Inferior parietal cortex (tissue), 1 donor: ENCODE data around the gene TIMM44.
"Not testable (repeated sequence)": the region's sequence is repeated elsewhere in the genome, so short reads cannot be mapped to it uniquely, and the experiment has no call there.

Experiments used
- DNase-seq: peaks from one replicate; pipeline ENCODE4 v3.0.0-alpha.2; 2016; ENCODE audit errors: extremely low spot score

The TIMM44 gene

DNA sequence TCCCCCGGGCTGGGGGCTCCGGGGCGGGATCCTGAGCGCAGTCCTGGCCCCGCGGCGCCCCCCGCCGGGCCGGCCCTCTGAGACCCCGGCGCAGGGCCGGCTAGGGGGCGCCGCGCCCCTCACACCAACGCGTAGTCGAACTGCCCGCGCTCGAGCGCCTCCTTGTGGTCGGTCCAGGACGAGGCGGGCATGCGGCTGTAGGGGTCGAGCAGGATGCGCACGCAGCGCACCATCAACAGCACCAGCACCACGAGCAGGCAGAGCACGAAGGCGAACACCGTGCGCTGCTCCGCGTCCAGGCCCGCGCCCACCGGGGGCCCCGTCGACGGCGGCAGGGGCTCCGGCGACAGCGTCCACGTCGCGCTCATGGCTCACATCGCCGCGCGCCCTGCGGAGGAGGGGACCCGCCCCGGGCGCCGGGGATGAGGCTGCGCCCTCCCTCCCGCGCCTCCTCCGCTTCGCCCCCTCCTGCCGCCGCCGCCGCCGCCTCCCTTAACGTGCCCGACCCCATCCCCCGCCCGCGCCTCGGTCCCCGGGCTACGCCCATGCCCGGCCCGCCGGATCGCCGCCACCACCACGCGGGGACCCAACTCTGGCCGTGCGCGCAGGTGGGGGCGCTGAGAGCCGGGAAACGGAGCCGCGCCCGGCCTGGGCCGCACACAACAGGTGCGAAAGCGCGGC is 18.2 kb downstream of the TIMM44 start:
- peak; percentile 38 for DNase-seq

DNA sequence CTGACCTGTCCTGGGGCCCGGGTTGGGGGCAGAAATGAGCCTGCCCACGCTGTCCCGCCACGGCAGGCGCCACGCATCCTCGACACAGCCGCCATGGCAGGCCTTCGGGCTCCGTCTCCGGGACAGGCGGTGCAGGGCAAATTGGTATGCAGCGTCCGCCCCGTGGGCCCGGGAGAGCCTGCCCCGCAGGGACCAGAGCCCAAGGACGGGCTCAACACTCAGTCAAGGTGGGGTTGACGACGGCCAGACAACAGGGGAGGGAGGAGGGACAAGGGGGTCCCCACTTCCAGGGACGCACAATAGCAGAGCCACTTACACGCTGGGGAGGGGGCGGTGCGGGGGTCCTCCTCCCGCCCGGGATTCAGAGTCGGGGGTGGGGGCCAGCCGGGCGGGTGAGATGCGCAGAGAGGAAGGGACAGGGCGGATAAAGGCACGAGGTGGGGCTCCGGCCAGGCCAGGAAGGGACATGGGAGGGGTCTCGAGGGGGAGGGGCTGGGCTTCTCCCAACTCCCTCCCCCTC is 18.8 kb downstream of the TIMM44 start:
- no peak for DNase-seq

DNA sequence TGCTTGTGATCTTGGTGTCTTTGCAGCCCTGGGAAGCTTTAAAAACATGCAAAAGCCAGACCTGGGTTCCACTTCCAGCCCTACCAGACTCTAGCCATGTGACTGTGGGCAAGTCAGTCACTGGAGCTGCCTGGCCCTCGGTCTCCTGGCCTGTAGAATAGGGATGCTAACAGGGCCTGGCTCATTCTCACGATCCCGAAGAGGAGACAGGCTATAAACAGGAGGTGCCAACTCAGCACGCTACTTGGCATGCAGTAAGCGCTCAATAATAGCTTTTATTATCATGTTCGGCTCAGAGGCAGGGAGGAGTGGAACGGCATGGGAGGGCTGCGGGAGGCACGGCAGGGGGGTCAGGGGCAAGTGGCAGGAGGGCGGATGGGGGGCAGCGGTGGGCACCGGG is 19.2 kb downstream of the TIMM44 start:
- no peak for DNase-seq

DNA sequence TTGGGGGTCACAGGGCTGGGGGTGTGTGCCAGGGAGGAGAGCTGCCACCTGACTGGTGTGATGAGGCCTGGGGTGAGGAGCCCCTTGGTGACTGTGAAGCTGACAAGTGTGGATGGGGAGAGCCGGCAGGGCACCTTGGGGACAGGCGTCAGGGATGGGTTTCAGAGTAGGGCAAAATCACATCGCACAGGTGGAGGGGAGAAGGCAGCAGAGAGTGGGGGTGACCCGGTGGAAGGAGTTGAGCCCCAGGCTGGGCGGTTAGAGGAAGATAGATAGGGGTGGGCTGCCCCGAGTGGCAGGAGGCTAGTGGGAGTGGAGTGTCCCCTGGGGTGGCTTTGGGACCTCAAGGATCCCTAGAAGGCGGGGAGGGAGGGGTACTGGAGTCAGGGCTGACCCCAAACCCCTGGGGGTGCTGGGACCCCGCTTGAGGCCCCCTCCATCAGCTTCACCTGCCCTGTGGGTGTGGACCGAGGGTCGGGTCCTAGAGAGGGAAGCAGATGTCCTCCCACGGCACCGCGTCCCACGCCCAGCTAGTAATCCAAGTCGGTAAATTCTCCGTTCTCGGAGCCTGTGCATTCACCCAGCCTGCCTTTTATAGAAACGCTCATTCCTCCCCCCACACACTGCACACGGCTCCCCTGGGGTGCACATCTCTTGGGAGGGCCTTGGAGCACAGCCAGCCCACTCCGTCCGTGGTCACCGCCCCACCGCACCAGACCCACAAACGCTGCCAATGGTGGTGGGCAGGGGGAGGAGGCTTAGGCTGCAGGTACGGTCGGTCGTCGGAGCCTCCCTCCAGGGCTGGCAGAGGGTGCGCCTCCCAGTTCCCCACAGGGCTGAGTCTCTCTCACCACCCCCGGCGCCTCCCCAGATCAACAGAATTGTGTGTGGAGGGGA is 19.9 kb downstream of the TIMM44 start:
- DNase-seq, result no peak

GRCh38 chr19:7922836-7923195 is 20.6 kb downstream of the TIMM44 start:
- no peak for DNase-seq

DNA sequence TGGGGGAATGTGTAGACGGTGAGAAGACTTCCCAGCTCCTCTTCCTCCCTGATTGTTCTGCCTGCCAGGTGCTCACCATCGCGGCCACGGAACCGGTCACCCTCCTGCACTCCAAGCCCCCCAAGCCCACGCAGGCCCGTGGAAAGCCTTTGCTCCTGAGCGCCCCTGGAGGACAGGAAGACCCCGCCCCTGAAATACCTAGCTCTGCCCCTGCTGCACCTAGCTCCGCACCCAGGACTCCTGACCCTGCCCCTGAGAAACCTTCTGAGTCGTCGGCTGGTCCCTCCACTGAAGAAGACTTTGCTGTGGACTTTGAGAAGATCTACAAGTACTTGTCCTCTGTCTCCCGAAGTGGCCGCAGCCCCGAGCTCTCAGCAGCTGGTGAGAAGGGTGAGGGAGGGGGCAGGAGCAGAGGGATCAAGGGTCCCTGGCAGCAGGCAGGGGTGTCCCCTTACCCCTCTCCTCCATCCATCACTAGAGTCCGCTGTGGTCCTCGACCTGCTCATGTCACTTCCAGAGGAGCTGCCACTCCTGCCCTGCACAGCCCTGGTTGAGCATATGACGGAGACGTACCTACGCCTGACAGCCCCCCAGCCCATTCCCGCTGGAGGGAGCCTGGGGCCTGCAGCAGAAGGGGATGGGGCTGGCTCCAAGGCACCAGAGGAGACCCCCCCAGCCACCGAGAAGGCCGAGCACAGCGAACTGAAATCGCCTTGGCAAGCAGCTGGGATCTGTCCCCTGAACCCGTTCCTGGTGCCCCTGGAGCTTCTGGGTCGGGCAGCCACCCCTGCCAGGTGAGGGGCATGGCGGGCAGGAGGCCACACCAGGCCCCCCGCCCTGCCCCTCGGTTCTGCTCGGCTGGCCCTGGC is 21.3 kb downstream of the TIMM44 start:
- no peak for DNase-seq

DNA sequence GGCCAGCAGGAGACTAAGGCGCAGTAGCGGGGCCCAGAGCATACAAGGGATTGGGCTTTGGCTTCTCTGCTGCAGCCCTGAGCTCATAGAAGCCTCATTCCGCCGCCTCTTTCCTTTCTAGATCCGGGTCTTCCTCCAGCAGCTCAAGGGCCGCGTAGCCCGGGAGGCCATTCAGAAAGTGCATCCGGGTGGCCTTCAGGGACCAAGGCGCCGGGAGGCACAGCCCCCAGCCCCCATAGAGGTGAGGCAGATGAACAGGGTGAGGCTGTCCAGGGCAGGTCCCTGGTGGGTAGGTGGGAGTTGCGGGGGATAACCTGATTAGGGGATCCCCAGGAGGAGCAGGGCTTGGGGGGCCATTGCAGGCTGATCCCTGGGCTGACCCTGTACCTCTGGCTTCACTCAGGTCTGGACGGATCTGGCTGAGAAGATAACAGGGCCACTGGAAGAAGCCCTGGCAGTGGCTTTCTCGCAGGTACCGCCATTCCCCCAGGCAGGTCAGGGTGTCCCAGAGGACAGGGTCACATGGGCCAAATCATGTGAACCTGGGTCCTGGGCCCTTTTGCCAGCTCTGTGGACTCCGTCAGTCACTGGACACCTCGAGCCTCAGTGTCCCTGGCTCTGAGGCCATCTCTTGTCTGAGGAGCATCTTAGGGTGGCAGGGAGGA is 22.0 kb downstream of the TIMM44 start:
- DNase-seq, result peak; percentile 24

DNA sequence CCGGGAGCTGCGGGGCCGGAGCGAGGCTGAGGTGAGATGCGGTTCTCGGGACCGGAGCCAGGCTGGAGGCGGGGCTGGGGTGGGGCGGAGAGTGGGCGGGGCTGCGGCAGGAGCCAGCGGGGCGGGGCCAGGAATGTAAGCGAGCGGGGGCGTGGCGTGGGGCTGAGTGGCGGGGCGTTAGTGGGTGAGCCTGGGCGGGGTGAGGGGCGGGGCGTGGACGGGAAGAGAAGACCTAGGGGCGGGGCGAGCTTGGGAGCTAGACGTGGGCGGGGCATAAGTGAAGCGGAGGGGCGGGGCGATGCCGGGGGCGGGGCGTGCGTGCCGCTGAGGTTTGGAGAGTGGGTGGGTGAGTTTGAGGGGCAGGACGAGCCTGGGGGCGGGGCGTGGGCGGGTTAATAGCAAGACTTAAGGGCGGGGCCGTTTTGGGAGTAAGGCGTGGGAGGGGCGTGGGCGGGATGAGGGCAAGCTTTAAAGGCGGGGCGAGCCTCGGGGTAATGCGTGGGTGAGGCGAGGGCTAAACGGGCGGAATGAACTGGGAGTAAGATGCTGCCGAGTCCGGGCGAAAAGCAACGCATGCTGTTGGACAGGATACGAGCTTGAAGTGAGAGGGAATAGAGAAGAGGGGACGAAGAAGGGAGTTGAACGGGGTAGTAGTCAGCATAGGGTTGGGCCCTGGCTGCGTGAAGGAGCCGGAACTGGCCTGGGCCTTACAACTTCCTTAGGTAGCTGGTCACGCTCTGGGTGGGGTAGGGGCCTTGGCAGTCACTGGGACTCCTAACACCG is 22.8 kb downstream of the TIMM44 start:
- peak; percentile 68 for DNase-seq

GRCh38 chr19:7919610-7920518 is 23.6 kb downstream of the TIMM44 start, which contains the start of gene SNAPC2:
Gene SNAPC2 (plus strand): TSS chr19:7920338. CDS start chr19:7920367, 29 bp downstream.
- DNase-seq, result peak; percentile 90

DNA sequence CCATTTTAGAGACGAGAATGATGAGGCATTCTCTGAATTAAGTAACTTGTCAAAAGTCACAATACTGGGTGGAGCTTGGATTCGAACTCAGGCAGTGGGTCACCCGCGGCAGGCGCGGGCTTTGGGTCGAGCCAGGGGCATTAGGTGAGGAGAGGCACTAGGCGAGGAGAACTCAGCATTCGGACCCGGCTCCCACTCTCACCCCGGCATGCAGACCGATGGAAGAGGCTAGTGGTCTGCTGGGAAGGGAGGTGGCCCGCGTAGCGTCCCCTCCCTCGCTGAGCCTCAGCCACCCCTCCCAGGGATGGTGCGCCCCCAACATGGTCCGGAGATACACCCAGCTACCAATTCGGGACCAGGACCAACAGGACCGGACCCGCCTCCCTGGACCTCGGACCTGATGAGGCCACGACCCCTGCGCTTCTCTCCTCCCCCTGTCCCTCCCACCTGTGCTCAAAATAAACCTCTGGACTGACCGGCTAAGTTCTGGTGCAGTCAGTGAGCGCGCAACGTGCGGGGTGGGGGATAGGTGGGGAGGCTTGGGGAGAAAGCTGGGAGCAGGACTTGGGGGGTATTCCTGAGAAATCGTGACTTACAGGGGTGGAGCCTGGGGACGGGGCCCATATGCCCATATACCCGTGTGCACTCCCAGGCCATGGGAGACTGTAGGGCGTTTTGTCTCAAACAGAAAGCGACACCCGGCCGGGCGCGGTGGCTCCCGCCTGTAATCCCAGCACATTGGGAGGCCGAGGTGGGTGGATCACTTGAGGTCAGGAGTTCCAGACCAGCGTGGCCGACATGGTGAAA is 24.6 kb downstream of the TIMM44 start:
- no peak for DNase-seq

DNA sequence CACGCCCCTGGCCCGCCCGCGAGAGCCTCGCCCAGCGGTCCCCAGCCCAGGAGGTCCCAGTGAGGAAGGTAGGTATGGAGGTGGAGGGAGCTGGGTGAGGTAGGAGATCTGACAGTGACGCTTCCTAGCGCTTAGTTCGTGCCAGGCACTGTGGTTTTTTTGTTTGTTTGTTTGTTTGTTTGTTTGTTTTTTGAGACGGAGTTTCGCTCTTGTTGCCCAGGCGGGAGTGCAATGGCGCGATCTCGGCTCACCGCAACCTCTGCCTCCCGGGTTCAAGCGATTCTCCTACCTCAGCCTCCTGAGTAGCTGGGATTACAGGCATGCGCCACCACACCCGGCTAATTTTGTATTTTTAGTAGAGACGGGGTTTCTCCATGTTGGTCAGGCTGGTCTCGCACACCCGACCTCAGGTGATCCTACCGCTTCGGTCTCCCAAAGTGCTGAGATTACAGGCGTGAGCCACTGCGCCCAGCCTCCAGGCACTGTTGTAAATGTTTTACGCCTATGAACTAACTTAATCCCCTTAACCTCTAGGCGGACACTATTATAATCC is 25.3 kb downstream of the TIMM44 start:
- DNase-seq, result not testable (repeated sequence)

DNA sequence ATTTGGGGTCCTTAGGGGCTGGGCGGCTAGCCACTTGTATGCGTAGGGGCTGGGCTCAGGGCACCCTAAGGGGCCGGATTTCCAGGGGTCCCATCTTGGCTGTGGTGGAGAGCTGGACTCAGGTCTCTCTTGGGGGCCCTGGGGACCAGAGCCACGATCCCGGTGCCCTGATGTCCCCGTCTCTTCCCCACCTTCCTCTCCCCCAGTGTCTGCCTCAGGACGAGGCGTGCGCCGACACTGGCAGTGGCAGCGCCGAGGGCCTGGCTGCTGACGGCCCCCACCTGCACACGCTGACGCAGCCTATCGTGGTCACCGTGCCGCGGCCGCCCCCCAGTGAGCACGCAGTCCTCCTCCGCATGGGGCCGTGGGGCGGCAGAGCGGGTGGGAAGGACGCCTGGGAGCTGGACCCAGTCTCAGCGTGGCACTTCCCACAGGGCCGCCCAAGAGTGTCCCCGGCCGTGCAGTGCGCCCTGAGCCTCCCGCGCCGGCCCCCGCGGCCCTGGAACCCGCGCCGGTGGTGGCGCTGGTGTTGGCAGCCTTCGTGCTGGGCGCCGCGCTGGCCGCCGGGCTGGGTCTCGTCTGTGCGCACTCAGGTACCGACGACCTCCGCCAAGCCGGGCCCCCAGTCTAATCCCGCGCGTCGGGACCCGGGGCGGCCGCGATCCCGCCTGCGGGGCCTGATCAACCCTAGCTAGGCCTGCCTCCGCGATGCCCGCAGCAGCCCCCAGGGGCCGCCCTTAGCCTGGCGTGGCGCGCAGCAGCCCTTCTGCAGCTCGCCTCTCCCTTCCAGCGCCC is 26.0 kb downstream of the TIMM44 start:
- DNase-seq, result no peak

DNA sequence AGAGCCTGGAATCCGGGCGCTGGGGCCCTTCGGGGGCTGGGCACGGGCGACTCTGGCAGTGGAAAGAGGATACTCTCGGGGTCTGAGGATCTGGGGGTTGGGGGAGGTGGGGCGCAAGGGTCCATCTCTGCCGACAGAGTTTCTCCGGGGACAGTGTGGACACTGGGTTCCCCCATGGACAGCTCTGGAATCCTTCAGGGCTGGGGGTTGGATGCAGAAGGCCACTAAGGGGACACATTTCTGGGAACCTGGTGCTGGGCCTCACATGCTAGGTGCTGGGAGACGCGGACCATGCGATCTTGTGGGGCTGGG is 26.6 kb downstream of the TIMM44 start:
- no peak for DNase-seq

- no peak for DNase-seq
Measured at GRCh38 chr19:7916103-7916954, 27.1 kb downstream of the TIMM44 start.

DNA sequence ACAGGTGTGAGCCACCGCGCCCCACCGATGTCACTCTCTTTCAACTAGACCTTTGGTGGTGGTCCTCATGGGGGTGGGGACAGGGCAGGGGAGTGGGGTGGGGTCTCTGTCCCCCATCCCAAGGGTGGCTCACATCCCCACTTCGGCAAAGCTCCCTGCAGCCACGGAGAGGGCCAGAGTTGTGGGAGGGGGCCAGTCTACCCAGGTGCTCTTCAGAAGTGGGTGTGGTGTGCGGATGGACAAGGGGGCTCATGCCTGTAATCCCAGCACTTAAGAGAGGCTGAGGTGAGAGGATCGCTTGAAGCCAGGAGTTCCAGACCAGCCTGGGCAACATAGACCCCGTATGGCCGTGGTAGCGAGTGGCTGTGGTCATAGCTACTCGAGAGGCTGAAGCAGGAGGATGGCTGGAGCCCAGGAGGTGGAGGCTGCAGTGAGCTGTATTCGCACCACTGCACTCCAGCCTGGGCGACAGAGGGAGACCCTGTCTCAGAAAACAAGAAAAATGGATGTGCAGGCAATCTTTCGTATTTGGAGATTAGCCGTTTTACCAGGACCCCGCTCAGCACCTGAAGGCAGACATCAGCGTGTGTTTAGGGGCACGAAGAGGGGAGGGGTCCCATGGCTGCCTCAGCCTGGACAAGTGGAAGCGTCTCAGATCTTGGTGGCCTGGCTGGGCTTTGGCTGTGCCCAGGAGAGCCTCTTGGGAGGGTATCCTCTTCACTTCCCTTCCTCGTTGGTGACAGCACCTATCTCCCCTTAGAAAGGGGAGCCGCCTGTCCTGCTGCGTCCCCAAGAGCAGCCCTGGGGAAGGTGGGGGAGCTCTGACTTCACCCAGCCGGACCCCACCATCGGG is 28.0 kb downstream of the TIMM44 start:
- no peak for DNase-seq

- DNase-seq, result no peak
Measured at GRCh38 chr19:7914598-7915045, 28.8 kb downstream of the TIMM44 start, which contains the start of gene TGFBR3L. Gene TGFBR3L (plus strand): TSS chr19:7914830.
